ENCODE data around the gene CDX1. TPM values are rescaled to one million over a fixed set of nuclear protein-coding genes. Genes with fewer than 3 reads are reported as not detected.

Gene CDX1
- total RNA-seq, 2 donors from 2014 or later, result not detected

DNA sequence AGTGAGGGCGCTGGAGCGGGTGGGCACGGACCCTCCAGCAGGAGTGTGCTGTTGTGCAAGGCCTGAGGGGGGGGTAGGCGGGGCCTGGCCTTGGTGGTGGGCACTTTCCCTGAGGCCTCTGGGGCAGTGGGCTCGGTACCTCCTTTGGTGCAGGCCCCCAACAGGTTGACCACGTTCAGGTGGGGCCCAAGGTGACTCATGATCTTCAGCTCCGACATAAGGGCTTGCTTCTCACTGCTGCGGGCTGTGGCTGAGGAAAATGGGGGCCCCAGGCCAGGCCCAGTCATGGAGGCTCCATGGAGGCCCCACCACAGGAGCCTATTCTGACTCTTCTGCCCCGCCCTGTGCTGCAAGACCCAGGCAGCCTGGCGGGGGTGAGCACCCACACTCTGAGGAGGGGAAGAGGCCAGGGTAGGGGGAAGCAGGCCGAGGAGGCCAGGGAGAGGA is 42.4 kb upstream of the CDX1 start:
- H3K27me3 ChIP-seq, result no peaks in the 10 kb centered on the region
- DNase-seq (ENCODE audit: low spot score), result no peak
- no peak overlapping the region for H3K27ac ChIP-seq
- H3K4me3 ChIP-seq, result no peak overlapping the region
- TF ChIP-seq, protein P1, sequence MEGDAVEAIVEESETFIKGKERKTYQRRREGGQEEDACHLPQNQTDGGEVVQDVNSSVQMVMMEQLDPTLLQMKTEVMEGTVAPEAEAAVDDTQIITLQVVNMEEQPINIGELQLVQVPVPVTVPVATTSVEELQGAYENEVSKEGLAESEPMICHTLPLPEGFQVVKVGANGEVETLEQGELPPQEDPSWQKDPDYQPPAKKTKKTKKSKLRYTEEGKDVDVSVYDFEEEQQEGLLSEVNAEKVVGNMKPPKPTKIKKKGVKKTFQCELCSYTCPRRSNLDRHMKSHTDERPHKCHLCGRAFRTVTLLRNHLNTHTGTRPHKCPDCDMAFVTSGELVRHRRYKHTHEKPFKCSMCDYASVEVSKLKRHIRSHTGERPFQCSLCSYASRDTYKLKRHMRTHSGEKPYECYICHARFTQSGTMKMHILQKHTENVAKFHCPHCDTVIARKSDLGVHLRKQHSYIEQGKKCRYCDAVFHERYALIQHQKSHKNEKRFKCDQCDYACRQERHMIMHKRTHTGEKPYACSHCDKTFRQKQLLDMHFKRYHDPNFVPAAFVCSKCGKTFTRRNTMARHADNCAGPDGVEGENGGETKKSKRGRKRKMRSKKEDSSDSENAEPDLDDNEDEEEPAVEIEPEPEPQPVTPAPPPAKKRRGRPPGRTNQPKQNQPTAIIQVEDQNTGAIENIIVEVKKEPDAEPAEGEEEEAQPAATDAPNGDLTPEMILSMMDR (IDR thresholded peaks at IDR 0.05), result no peak
- H3K36me3 ChIP-seq, result peaks cover 70% of the 10 kb centered on the region
- H3K4me1 ChIP-seq, result peaks cover 0 to under 1% of the 10 kb centered on the region in 2 donors
- no peaks in the 10 kb centered on the region for H3K9me3 ChIP-seq

DNA sequence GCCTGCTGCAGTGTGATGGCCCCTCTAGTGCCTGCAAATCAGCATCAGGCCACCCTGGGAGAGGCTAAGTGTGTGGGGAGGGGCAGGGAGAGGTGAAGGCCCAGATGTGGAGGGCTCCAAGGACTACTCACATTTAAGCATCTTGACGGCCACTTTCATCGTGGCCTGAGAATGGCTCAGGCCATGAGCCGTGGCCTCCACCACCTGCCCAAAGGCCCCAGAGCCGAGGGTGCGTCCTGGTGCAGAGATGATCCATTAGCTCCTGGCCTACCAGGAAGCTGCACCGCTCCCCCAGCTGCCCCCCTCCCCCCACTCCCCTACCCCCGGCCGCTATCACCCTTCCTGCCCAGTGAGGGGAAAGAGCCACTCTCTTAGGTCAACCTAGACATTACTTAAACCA is 42.0 kb upstream of the CDX1 start:
- H3K36me3 ChIP-seq, result peaks cover 70% of the 10 kb centered on the region
- no peak overlapping the region for H3K27ac ChIP-seq

DNA sequence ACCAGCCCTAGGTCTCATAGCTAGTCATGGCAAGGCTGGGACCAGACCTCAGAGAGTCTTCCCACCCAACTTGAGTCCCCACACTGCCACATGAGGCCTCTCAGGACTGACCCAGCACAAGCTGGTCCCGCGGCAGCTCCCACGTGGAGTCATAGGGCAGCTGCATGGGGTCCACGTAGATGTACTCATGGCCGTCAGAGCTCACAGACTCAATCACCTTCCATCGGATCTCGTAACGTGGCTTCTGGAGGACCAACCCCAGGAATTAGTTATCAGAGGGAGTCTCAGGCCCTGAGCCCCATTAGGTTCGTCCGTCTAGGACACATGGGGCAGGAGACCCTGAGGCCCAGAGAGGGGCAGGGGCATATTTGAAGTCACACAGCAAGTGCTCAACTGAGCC is 41.2 kb upstream of the CDX1 start:
- H3K4me3 ChIP-seq, result no peak overlapping the region
- no peak overlapping the region for H3K27ac ChIP-seq
- TF ChIP-seq, protein P1 (IDR thresholded peaks at IDR 0.05), result no peak
- H3K9me3 ChIP-seq, result no peaks in the 10 kb centered on the region
- H3K36me3 ChIP-seq, result peaks cover 65% of the 10 kb centered on the region
- no peaks in the 10 kb centered on the region for H3K27me3 ChIP-seq
- DNase-seq (ENCODE audit: low spot score), result no peak
- peaks cover 0 to 12% of the 10 kb centered on the region in 2 donors for H3K4me1 ChIP-seq

More for the DNA sequence above, 42.0 kb upstream of the CDX1 start:
- Histone ChIP-seq H3K4me1 (peaks cover 0 to 5% of the 10 kb centered on the region in 2 donors), H3K9me3 (no peaks in the 10 kb centered on the region), H3K4me3 (no peak overlapping the region), H3K27me3 (no peaks in the 10 kb centered on the region)
- TF ChIP-seq, protein P1 (IDR thresholded peaks at IDR 0.05), result no peak
- DNase-seq (ENCODE audit: low spot score), result no peak

GRCh38 chr5:150126199-150126920 is 40.2 kb upstream of the CDX1 start:
- peaks cover 0 to 16% of the 10 kb centered on the region in 2 donors for H3K4me1 ChIP-seq
- H3K27me3 ChIP-seq, result no peaks in the 10 kb centered on the region
- H3K4me3 ChIP-seq, result no peak overlapping the region
- no peak for DNase-seq (ENCODE audit: low spot score)
- TF ChIP-seq, protein P1 (IDR thresholded peaks at IDR 0.05), result no peak
- H3K9me3 ChIP-seq, result no peaks in the 10 kb centered on the region
- H3K27ac ChIP-seq, result no peak overlapping the region
- H3K36me3 ChIP-seq, result peaks cover 55% of the 10 kb centered on the region

- Histone ChIP-seq H3K27ac (no peak overlapping the region), H3K27me3 (no peaks in the 10 kb centered on the region), H3K9me3 (no peaks in the 10 kb centered on the region), H3K36me3 (peaks cover 53% of the 10 kb centered on the region), H3K4me3 (no peak overlapping the region), H3K4me1 (peaks cover 0 to 20% of the 10 kb centered on the region in 2 donors)
- TF ChIP-seq, protein P1 (IDR thresholded peaks at IDR 0.05), result no peak
- no peak for DNase-seq (ENCODE audit: low spot score)
Measured at GRCh38 chr5:150126921-150127265, 39.7 kb upstream of the CDX1 start.

DNA sequence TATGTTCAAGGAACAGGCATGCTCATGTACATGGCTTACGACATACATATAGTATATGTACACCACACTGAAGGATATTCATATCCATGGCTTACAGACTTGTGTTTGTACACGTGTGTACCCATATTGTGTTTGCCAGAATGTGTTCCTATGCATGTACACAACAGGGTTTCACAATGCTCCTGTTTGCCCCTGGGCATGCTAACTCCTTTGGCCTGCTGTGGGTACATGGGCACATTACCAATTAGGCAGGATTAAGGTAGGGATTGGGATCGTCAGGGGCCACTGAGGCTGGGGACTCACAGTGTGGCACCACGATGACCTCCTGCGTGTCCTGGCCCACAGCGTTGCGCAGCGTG is 37.1 kb upstream of the CDX1 start:
- Histone ChIP-seq H3K9me3 (no peaks in the 10 kb centered on the region), H3K4me3 (peak overlapping the region in 1 of 2 donors; percentile 25), H3K27me3 (no peaks in the 10 kb centered on the region), H3K27ac (peak overlapping the region in 1 of 2 donors; percentile 33), H3K4me1 (peaks cover 0 to 36% of the 10 kb centered on the region in 2 donors), H3K36me3 (peaks cover 39% of the 10 kb centered on the region)
- TF ChIP-seq, protein P1 (IDR thresholded peaks at IDR 0.05), result no peak
- DNase-seq (ENCODE audit: low spot score), result no peak
